ENCODE data around the gene KSR1. TPM values are rescaled to one million over a fixed set of nuclear protein-coding genes. Genes with fewer than 3 reads are reported as not detected.
"Not testable (repeated sequence)": the region's sequence is repeated elsewhere in the genome, so short reads cannot be mapped to it uniquely, and the experiment has no call there.

The KSR1 gene
- total and polyA plus RNA-seq, 9 of the 15 experiments (the other 6 are each of a cell fraction or from before 2014, with no cell fraction given): 1.4 to 51.7 (median 18.4) TPM

GRCh38 chr17:27424941-27425340 is 31.3 kb upstream of the KSR1 start (continued):
- TF ChIP-seq RERE (CRISPR knock-in tag; IDR thresholded peaks at IDR 0.05; ENCODE audit: borderline replicate concordance): no peak
- TF ChIP-seq FOSL1 (tag; conservative IDR thresholded peaks at IDR 0.05): no peak
- no peak for TF ChIP-seq KHSRP (IDR thresholded peaks at IDR 0.05)
- no peak for TF ChIP-seq BMI1 (IDR thresholded peaks at IDR 0.05; ENCODE audit: low read length)
- no peak for TF ChIP-seq TCF7 (IDR thresholded peaks at IDR 0.05; ENCODE audit: borderline replicate concordance)
- no peak for TF ChIP-seq CHAMP1 (IDR thresholded peaks at IDR 0.05)
- no peak for TF ChIP-seq NFRKB (IDR thresholded peaks at IDR 0.05; ENCODE audit: low read depth)
- TF ChIP-seq ZNF311 (CRISPR knock-in tag; IDR thresholded peaks at IDR 0.05): no peak
- TF ChIP-seq ZNF354B (CRISPR knock-in tag; IDR thresholded peaks at IDR 0.05): no peak
- TF ChIP-seq ZNF444 (CRISPR knock-in tag; IDR thresholded peaks at IDR 0.05): no peak
- TF ChIP-seq HDAC3 (IDR thresholded peaks at IDR 0.05; ENCODE audit: borderline replicate concordance, partially characterized antibody): no peak
- TF ChIP-seq SRF (CRISPR knock-in tag; IDR thresholded peaks at IDR 0.05): no peak

GRCh38 chr17:27425571-27425970 is 30.7 kb upstream of the KSR1 start:
- H4K20me1 ChIP-seq (replicated peaks; ENCODE audit: control insufficient read depth, insufficient read depth, low read length); in situ Hi-C loops (cut with MboI); H3K4me2 ChIP-seq (ENCODE audit: insufficient read depth, low read length); FAIRE-seq; H3K27ac ChIP-seq (ENCODE audit: extremely low read depth, low read depth, low read length); H3K27me3 ChIP-seq (ENCODE audit: control insufficient read depth in 2 of 2, insufficient read depth in 2 of 2, low read length in 2 of 2); POLR2A ChIA-PET; CTCF ChIA-PET (ENCODE audit: low intra/inter-chr PET ratio); H2AFZ ChIP-seq (ENCODE audit: low read depth, low read length); H3K4me3 ChIP-seq; H3K9me3 ChIP-seq (replicated peaks; ENCODE audit: control insufficient read depth, insufficient read depth, low read depth, low read length); H3K36me3 ChIP-seq (ENCODE audit: control insufficient read depth, insufficient read depth, low read length); intact Hi-C loops (cut with micrococcal nuclease); H3K9me1 ChIP-seq (ENCODE audit: control insufficient read depth, insufficient read depth, low read length); H3K79me2 ChIP-seq (ENCODE audit: control insufficient read depth, insufficient read depth, low read length); BruUV-seq (replicated peaks); ATAC-seq; DNase-seq (ENCODE audit: extremely low read depth in 1 of 4, low spot score in 3 of 4); H3K9ac ChIP-seq (ENCODE audit: insufficient read depth in 1 of 2, low read depth in 2 of 2, low read length in 2 of 2): not testable (repeated sequence)
- WGBS (ENCODE audit: insufficient coverage, low coverage, missing lambda C conversion rate): 42% methylated on average over 5 of the region's 6 CpGs
- peaks cover 0 to 31% of the 10 kb centered on the region in 2 experiments; a peak in 2 of 5 replicates for H3K4me1 ChIP-seq (replicated peaks in 1 of 2; ENCODE audit: control insufficient read depth in 2 of 2, insufficient read depth in 2 of 2, low read length in 2 of 2)
